Endometrial microvascular endothelial cells (primary cell): ENCODE measurements around the gene ZNF80. TPM values are rescaled to one million over a fixed set of nuclear protein-coding genes. Genes with fewer than 3 reads are reported as not detected.

Source experiments
- in situ Hi-C: cut with HindIII; loops from 2 replicates; pipeline ENCODE4 v1.10.0; 2017; ENCODE audit warnings: low sequenced_read_pairs, low pct_unique_long_range_greater_than_20kb; ENCODE audit errors: inconsistent ontology term
- total RNA-seq: library from RNA; depleted of rRNA; stranded (reverse); fragments of >200 nt; gene quantifications from one replicate; pipeline ENCODE4 v1.2.3, GENCODE V29; 2015; ENCODE audit errors: inconsistent ontology term

The ZNF80 gene
- total RNA-seq, 1 donor from 2014 or later = not detected

GRCh38 chr3:114221881-114222264, 15.5 kb downstream of the ZNF80 start:
- in situ Hi-C loops = no loop called here

- in situ Hi-C loops = no loop called here
Observed at GRCh38 chr3:114221165-114221880, 16.1 kb downstream of the ZNF80 start.

GRCh38 chr3:114219741-114220140, 17.6 kb downstream of the ZNF80 start:
- in situ Hi-C loops = no loop called here

- in situ Hi-C loops = no loop called here
Observed at GRCh38 chr3:114218578-114219185, 18.7 kb downstream of the ZNF80 start.

- in situ Hi-C loops = no loop called here
Observed at GRCh38 chr3:114218006-114218405, 19.4 kb downstream of the ZNF80 start.

DNA sequence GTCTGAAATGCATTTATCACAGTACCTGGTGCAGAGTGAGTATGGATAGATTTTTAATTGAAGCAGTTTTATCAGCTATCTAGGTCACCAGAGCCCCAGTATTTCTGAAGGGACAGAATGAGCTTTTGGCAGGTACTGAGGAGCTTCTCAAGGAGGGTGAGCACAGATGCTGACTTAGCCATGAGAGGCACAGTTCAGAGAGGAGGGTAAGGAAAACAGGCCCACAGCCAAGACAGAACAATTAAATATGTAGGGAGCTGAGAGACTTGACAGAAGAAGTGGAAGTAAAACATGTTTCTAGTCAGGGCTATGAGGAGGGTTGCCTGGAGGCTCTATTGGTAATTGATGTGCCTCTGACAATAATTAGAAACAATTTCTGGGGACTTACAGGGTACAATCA, 20.1 kb downstream of the ZNF80 start:
- in situ Hi-C loops = no loop called here

DNA sequence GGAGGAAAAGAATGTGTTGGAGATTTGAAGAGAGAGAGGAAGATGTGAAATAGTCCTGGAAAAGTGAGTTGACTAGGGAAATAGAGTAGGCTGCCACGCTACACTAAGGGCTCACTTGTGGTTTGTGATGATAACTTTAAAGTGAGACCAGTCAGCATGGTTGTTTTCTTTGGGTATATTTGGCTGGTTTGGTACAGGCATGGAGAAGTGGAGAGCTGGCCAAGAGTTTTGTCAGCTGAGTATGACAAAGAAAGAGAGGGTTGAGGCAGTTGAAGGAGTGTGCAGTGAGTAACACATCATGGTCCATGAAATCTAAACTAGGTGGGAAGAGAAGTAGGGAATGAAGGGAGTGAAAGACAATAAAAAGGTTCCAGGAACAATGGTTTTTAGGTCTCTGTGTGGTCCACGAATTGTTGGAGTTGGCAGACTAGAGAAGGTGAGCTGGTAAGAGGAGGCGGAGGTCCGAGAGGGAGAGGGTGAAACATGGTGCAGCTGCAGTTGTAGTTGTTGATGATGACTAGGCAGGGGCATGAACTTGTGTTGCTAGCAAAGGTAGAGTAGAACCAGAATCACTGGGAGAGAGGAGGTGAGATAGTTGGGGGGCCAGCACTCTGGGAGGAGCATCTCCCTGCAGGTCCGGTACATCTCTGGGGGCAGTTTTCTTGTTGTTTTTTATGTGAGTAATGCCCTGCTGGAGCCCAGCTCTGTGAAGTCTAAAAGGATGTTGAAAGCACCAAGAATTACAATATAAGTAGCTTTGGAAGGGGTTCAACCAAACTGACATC, 21.0 kb downstream of the ZNF80 start:
- in situ Hi-C loops = no loop called here

DNA sequence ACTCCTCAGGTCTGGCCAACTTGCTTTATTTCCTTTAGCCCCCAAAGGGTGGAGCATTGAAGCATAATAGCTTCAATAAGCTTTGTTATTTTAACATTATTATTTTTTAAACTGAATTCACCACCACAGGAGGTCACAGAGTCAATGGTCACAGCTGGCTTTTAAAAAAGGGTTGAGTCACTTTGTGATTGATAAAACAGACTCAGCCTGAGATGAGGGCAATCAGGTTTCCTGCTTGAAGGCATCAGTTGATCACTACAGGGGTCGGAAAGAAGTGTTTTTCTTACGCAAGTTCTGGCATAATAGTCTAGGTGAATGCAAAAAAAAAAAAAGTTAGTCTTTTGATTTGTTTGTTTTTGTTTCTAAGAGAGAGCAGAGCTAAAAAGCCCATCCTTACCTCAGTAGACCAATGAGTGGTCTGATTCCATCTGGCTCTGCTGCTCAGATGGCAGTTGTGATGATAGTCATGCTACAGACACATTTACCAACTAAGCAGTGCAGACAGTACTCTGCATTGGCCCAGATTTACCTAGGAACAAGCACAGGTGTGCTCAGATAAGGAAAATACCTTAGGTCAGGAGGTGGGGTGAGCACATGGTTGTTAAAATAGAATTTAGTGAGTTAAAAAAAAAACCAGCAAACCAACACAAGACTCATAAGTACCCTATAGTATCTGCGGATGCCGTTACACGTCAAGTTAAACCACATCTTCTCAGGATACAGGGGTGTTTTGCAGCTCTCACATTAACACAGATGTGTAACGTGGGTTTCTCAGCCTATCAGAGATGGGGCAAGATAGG, 22.6 kb downstream of the ZNF80 start:
- in situ Hi-C loops = no loop called here

- in situ Hi-C loops = no loop called here
Observed at GRCh38 chr3:114213627-114214541, 23.5 kb downstream of the ZNF80 start.

- in situ Hi-C loops = no loop called here
Observed at GRCh38 chr3:114213292-114213626, 24.1 kb downstream of the ZNF80 start.

DNA sequence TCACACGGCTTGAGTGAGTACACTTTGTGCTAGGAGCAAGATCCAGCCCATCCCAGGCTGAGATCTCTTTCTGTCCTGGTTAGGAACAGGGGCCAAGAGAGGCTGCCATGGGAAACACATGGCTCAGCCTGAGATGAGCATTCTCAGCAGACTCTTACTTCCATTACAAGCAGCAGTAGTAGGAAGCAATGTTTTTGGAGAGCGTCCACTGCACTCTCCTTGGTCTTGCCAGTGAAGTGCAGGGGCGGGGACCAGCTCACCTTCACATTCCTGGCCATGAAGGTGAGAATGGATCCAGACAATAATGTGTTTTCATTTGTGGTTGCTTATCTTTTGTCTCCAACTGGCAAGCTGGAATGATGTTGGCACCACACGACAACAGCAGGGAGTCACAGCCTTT, 24.7 kb downstream of the ZNF80 start:
- in situ Hi-C loops = no loop called here

DNA sequence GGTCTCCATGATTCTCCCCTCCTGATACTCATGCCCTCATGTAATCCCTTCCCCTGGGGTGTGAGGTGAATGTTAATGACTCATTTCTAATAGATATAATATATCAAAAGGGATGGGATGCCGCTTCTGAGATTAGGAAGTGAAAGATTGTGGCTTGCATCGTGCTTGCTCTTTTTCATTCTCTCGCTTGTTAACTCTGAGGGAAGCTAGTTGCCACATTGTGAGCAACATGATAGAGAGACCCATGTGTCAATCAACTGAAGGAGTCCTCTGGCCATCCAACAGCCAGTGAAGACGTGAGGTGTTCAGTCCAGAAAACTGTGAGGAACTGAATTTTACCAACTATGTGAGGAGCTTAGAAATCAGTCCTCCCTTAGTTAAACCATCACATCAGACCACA, 29.6 kb downstream of the ZNF80 start:
- in situ Hi-C loops = no loop called here

DNA sequence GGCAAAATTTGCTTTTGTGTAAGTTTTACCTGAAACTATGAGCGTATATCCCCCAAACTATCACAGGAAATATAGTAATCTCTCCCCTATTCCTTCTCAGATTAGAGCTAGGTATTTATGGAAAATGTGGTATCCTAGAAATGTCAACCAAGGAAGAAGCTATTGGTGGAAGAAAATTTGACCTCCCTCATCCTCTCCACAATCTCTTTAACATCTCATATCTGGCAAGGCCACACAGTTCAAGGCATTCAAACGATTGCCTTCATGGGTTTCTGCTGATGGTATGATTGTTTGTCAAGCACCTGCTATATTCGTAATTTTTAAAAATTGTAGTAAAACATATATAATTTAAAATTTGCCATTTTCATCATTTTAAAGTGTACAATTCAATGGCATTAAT, 31.0 kb downstream of the ZNF80 start:
- in situ Hi-C loops = no loop called here

DNA sequence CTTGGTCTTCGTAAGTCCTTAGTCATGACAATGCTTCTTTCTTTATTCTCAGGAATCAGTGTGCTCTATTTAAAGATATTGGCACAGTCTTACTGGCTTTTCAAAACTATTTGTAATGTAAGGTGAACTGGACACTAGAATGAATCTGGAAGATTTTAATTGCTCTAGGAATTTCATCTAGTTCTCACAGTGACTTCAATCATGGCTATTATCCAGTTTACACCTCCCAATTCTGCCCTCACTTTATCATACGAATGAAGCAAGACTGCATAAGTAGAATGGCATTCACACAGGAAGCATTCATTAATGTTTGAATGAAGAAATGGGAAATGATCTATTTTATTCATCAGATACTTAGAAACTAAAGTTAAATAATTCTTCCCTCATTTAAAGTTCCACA, 31.8 kb downstream of the ZNF80 start:
- in situ Hi-C loops = no loop called here

GRCh38 chr3:114194750-114195149, 42.6 kb downstream of the ZNF80 start:
- in situ Hi-C loops = no loop called here

DNA sequence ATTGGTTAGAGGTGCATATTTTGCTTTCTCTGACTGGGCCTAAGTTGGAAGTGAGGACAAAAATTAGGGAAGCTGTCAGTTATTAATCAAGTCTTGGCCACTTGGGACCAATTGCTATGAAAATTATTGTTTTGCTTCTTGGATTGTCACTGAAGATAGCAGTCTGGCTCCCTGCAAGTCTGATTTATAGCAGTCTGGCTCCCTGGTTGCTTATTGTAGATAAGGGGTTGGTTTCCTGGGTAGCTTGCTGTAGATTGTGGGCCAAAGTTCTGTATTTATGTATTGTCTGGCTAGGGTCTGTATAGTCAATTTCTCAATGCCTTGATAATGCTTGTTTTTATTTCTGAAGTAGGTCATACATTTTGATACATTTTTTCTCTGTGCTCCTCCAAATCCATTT, 45.2 kb downstream of the ZNF80 start:
- in situ Hi-C loops = no loop called here

- in situ Hi-C loops = no loop called here
Observed at GRCh38 chr3:114186501-114186900, 50.9 kb downstream of the ZNF80 start.
